Measurements from ENCODE around the gene POLR1G.

POLR1G gene

GRCh38 chr19:45439569-45440258, 33.3 kb downstream of the POLR1G start:
- no peaks in the 10 kb centered on the region for H3K9me3 ChIP-seq (ENCODE audit: insufficient read depth, low read depth, low read length)
- no peaks in the 10 kb centered on the region for H3K27me3 ChIP-seq (ENCODE audit: insufficient read depth, low read length)
- 0 out of 2 replicates have a peak, but pooled peaks cover 1% of the 10 kb centered on the region for H3K4me1 ChIP-seq (ENCODE audit: insufficient read depth, low read length)
- H3K9ac ChIP-seq (ENCODE audit: low read depth, low read length) = peak overlapping the region; percentile 85
- peak overlapping the region; percentile 74 for H3K27ac ChIP-seq (ENCODE audit: low read depth, low read length)
- WGBS = under 1% methylated on average over 78 of the region's 78 CpGs
- H3K4me3 ChIP-seq (ENCODE audit: low read length) = peak overlapping the region; percentile 79
- no peaks in the 10 kb centered on the region for H3K36me3 ChIP-seq (ENCODE audit: insufficient read depth, low read length)

- H3K9me3 ChIP-seq (ENCODE audit: insufficient read depth, low read depth, low read length) = no peaks in the 10 kb centered on the region
- H3K4me3 ChIP-seq (ENCODE audit: low read length) = peak overlapping the region; percentile 79
- peak overlapping the region; percentile 85 for H3K9ac ChIP-seq (ENCODE audit: low read depth, low read length)
- no peaks in the 10 kb centered on the region for H3K36me3 ChIP-seq (ENCODE audit: insufficient read depth, low read length)
- H3K27me3 ChIP-seq (ENCODE audit: insufficient read depth, low read length) = no peaks in the 10 kb centered on the region
- H3K27ac ChIP-seq (ENCODE audit: low read depth, low read length) = no peak overlapping the region
- 51% methylated on average over 9 of the region's 9 CpGs for WGBS
- H3K4me1 ChIP-seq (ENCODE audit: insufficient read depth, low read length) = 0 out of 2 replicates have a peak, but pooled peaks cover 3% of the 10 kb centered on the region
Observed at GRCh38 chr19:45440259-45440638, 33.8 kb downstream of the POLR1G start.

DNA sequence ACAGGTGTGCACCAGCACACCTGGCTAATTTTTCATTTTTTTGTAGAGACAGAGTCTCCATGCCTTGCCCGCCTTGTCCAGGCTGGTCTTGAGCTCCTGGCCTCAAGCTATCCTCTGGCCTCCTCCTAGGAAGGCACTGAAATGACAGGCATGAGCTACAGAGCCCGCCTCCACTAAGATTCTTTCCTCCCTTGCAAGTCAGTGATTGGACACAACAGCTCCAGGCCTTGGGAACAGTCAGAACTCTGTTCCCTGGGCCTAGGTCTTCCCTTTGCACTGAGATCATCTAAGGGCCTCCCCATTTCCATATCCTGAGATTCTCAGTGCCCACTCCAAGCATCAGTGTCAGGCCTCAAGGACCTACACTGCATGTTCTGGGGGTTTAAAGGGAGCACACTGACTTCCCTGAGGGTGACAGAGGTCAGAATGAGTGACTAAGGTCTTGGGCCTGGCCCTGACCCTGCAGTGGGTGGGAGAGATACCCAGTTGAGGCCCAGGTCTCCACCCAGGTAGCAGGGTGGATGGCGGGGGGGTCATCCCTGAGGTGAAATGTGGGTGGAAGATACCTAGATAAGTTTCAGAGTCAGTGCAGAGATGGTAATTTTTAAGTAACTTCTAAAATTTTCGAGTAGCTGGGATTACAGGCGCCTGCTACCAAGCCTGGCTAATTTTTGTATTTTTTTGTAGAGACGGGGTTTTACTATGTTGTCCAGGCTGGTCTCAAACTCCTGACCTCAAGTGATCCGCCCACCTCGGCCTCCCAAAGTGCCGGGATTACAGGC, 34.6 kb downstream of the POLR1G start:
- H3K4me3 ChIP-seq (ENCODE audit: low read length) = no peak overlapping the region
- no peak overlapping the region for H3K27ac ChIP-seq (ENCODE audit: low read depth, low read length)
- H3K4me1 ChIP-seq (ENCODE audit: insufficient read depth, low read length) = 0 out of 2 replicates have a peak, but pooled peaks cover 3% of the 10 kb centered on the region

GRCh38 chr19:45442408-45442777, 35.9 kb downstream of the POLR1G start:
- Histone ChIP-seq H3K36me3 (ENCODE audit: insufficient read depth, low read length) (no peaks in the 10 kb centered on the region), H3K4me1 (ENCODE audit: insufficient read depth, low read length) (0 out of 2 replicates have a peak, but pooled peaks cover 3% of the 10 kb centered on the region), H3K9ac (ENCODE audit: low read depth, low read length) (no peak overlapping the region), H3K27ac (ENCODE audit: low read depth, low read length) (no peak overlapping the region), H3K9me3 (ENCODE audit: insufficient read depth, low read depth, low read length) (no peaks in the 10 kb centered on the region), H3K4me3 (ENCODE audit: low read length) (peak overlapping the region; percentile 66; the same call in 1 of the 2 replicates), H3K27me3 (ENCODE audit: insufficient read depth, low read length) (no peaks in the 10 kb centered on the region)
- 90% methylated on average over 2 of the region's 2 CpGs for WGBS

More for the DNA sequence above, 34.6 kb downstream of the POLR1G start:
- no peaks in the 10 kb centered on the region for H3K9me3 ChIP-seq (ENCODE audit: insufficient read depth, low read depth, low read length)
- no peaks in the 10 kb centered on the region for H3K36me3 ChIP-seq (ENCODE audit: insufficient read depth, low read length)
- WGBS = 90% methylated on average over 9 of the region's 9 CpGs
- no peaks in the 10 kb centered on the region for H3K27me3 ChIP-seq (ENCODE audit: insufficient read depth, low read length)
- H3K9ac ChIP-seq (ENCODE audit: low read depth, low read length) = no peak overlapping the region

- Histone ChIP-seq H3K27ac (ENCODE audit: low read depth, low read length) (peak overlapping the region; percentile 52; the same call in 1 of the 2 replicates), H3K27me3 (ENCODE audit: insufficient read depth, low read length) (no peaks in the 10 kb centered on the region), H3K9ac (ENCODE audit: low read depth, low read length) (0 out of 2 replicates have a peak overlapping the region, but pooled peaks have one; percentile 68), H3K9me3 (ENCODE audit: insufficient read depth, low read depth, low read length) (no peaks in the 10 kb centered on the region), H3K4me1 (ENCODE audit: insufficient read depth, low read length) (0 out of 2 replicates have a peak, but pooled peaks cover 3% of the 10 kb centered on the region), H3K4me3 (ENCODE audit: low read length) (peak overlapping the region; percentile 66), H3K36me3 (ENCODE audit: insufficient read depth, low read length) (no peaks in the 10 kb centered on the region)
- WGBS = 23% methylated on average over 15 of the region's 15 CpGs
Observed at GRCh38 chr19:45442778-45443461, 36.5 kb downstream of the POLR1G start.

DNA sequence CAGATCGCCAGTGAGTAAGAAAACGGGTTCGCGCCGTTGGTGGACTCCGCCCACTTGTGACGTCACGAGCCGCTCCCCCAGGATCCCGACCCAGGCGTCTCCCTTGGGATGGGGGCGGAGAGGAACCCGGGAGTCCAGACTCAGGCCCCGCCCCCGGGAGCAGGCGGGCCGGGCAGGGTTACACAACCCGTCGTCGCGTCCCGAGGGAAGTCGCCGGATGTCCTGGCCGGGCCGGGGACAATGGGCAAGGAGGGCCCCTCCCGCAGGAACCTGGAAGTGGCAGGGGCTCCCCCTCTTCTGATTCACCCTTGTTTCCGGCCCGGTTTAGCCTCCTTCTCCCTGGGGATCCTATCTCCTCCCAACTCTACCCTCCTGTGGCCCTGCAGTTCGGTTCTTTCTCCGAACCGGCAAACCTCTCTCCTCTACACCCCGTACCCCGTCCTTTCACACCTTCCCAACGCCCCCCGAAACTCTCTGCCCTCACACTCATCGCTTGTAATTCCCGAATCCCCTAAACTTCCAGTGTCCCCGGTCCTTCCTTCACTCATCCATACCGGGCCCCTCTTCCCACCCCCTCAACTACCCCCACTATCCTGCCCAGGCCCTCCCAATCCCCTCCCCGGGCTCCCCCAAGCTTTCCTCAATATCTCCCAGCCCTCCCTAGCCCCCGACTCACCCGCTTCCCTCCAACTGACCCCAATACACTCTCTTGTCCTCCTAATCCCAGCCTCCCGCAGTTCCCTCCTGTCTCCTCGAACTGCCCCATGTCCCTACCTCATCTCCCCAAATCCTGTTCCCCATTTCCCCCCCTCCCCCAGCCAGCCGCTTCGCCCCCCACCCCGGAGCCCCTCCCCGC, 37.2 kb downstream of the POLR1G start:
- H3K4me3 ChIP-seq (ENCODE audit: low read length) = peak overlapping the region; percentile 66
- under 1% methylated on average over 46 of the region's 49 CpGs for WGBS
- peak overlapping the region; percentile 68 for H3K9ac ChIP-seq (ENCODE audit: low read depth, low read length)
- no peaks in the 10 kb centered on the region for H3K9me3 ChIP-seq (ENCODE audit: insufficient read depth, low read depth, low read length)
- no peaks in the 10 kb centered on the region for H3K27me3 ChIP-seq (ENCODE audit: insufficient read depth, low read length)
- peak overlapping the region; percentile 52; the same call in 1 of the 2 replicates for H3K27ac ChIP-seq (ENCODE audit: low read depth, low read length)
- H3K4me1 ChIP-seq (ENCODE audit: insufficient read depth, low read length) = 0 out of 2 replicates have a peak, but pooled peaks cover 3% of the 10 kb centered on the region
- no peaks in the 10 kb centered on the region for H3K36me3 ChIP-seq (ENCODE audit: insufficient read depth, low read length)

DNA sequence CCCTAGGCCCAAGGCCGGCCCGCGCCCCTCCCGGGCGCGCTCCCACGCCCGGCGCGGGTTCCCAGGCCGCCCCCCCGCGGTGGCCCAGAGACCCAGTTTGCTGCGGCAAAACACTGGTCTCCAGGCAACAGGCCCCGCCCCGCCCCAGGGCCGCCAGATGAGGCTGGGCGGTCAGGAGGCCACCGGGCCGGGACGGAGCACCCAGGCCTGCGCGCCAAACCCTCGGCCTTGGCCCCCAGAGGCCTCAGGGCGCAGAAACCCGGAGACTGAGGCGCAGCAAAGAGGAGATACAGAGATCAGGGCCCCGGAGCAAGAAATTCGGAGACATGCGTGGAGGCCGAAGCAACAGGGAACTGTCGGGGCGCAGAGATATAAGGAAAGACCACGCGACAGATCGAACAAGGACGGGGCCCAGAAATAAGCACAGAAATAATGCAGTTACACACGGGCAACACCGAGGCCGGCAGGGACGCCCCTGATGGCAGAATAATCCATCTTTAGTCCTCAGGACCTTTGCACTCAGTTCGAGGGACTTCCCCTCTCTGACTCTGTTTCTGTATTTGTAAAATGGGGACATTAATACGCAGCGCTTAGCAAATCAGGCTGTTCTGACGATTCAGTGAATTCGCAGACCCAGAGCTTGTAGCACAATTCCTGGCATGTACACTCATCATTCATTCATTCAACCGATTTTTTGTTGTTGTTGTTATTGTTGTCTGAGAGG, 38.0 kb downstream of the POLR1G start:
- Histone ChIP-seq H3K9ac (ENCODE audit: low read depth, low read length) (peak overlapping the region; percentile 77), H3K27ac (ENCODE audit: low read depth, low read length) (0 out of 2 replicates have a peak overlapping the region, but pooled peaks have one; percentile 42), H3K36me3 (ENCODE audit: insufficient read depth, low read length) (no peaks in the 10 kb centered on the region), H3K9me3 (ENCODE audit: insufficient read depth, low read depth, low read length) (no peaks in the 10 kb centered on the region), H3K27me3 (ENCODE audit: insufficient read depth, low read length) (no peaks in the 10 kb centered on the region), H3K4me1 (ENCODE audit: insufficient read depth, low read length) (0 out of 2 replicates have a peak, but pooled peaks cover 3% of the 10 kb centered on the region), H3K4me3 (ENCODE audit: low read length) (peak overlapping the region; percentile 66)
- WGBS = 21% methylated on average over 47 of the region's 47 CpGs

DNA sequence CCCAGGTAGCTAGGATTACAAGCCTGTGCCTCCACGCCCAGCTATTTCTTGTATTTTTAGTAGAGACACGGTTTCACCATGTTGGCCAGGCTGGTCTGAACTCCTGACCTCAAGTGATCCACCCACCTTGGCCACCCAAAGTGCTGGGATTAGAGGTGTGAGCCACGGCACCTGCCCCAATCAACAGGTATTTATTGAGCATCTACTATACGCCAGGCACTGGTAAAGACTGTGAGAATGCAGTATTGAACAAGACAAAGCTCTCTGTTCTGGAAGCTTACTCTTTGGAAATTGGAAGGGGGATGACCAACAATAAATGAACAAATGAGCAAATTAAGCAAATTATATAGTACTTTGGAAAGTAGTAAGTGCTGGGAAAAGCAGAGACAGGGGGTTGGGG, 38.7 kb downstream of the POLR1G start:
- Histone ChIP-seq H3K27me3 (ENCODE audit: insufficient read depth, low read length) (peaks cover 5% of the 10 kb centered on the region), H3K9ac (ENCODE audit: low read depth, low read length) (no peak overlapping the region), H3K27ac (ENCODE audit: low read depth, low read length) (no peak overlapping the region), H3K4me3 (ENCODE audit: low read length) (no peak overlapping the region), H3K9me3 (ENCODE audit: insufficient read depth, low read depth, low read length) (no peaks in the 10 kb centered on the region), H3K36me3 (ENCODE audit: insufficient read depth, low read length) (no peaks in the 10 kb centered on the region), H3K4me1 (ENCODE audit: insufficient read depth, low read length) (0 out of 2 replicates have a peak, but pooled peaks cover 3% of the 10 kb centered on the region)
- WGBS = 87% methylated on average over 4 of the region's 4 CpGs

GRCh38 chr19:45446295-45446694, 39.9 kb downstream of the POLR1G start:
- H3K9me3 ChIP-seq (ENCODE audit: insufficient read depth, low read depth, low read length) = no peaks in the 10 kb centered on the region
- no peak overlapping the region for H3K27ac ChIP-seq (ENCODE audit: low read depth, low read length)
- WGBS = 86% methylated on average over 6 of the region's 6 CpGs
- H3K4me1 ChIP-seq (ENCODE audit: insufficient read depth, low read length) = 0 out of 2 replicates have a peak, but pooled peaks cover 3% of the 10 kb centered on the region
- no peak overlapping the region for H3K4me3 ChIP-seq (ENCODE audit: low read length)
- no peak overlapping the region for H3K9ac ChIP-seq (ENCODE audit: low read depth, low read length)
- H3K36me3 ChIP-seq (ENCODE audit: insufficient read depth, low read length) = no peaks in the 10 kb centered on the region
- peaks cover 11% of the 10 kb centered on the region for H3K27me3 ChIP-seq (ENCODE audit: insufficient read depth, low read length)

GRCh38 chr19:45446944-45447343, 40.5 kb downstream of the POLR1G start:
- H3K9ac ChIP-seq (ENCODE audit: low read depth, low read length) = no peak overlapping the region
- no peak overlapping the region for H3K27ac ChIP-seq (ENCODE audit: low read depth, low read length)
- H3K9me3 ChIP-seq (ENCODE audit: insufficient read depth, low read depth, low read length) = no peaks in the 10 kb centered on the region
- no peaks in the 10 kb centered on the region for H3K36me3 ChIP-seq (ENCODE audit: insufficient read depth, low read length)
- 95% methylated on average over 7 of the region's 7 CpGs for WGBS
- H3K4me3 ChIP-seq (ENCODE audit: low read length) = no peak overlapping the region
- H3K4me1 ChIP-seq (ENCODE audit: insufficient read depth, low read length) = 0 out of 2 replicates have a peak, but pooled peaks cover 3% of the 10 kb centered on the region
- H3K27me3 ChIP-seq (ENCODE audit: insufficient read depth, low read length) = peaks cover 18% of the 10 kb centered on the region

Data from HUES64 (cell line).